Panc1 (cell line): ENCODE measurements around the gene DOCK11.

Source experiments
- POLR2AphosphoS5 ChIP-seq: IDR thresholded peaks from 2 replicates; pipeline ENCODE4 v1.6.1; 2012; ENCODE audit warnings: mild to moderate bottlenecking, low read depth, low read length, moderate library complexity
- SIN3A ChIP-seq: IDR thresholded peaks from 2 replicates; pipeline ENCODE4 v1.6.1; 2012; ENCODE audit warnings: low read depth, mild to moderate bottlenecking, low read length, moderate library complexity, borderline replicate concordance; ENCODE audit not compliant: insufficient read depth
- TF ChIP-seq, protein P1 (sequence below): fragments of 450-650 bp; IDR thresholded peaks from 2 replicates; pipeline ENCODE4 v1.5.1; 2017; ENCODE audit warnings: mild to moderate bottlenecking

DNA sequence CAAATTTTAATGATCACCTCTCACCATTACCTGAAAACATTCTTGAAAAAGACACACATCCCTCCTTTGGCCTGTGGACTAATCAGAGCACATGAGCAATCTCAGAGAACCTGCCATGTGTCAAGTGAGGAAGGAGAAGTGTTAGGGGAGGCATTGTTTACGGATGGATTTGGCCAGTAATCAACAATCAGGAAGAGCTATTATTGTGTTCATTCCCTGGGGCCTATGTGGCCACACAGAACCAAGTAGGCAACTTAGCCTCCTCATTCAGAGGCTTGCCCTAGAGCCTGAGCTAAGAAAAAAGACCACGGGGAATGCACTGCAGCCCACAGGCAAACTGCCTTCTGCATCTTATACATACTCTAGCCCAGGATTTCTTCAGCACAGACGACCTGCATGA, 40.6 kb upstream of the DOCK11 start:
- TF ChIP-seq, protein P1, sequence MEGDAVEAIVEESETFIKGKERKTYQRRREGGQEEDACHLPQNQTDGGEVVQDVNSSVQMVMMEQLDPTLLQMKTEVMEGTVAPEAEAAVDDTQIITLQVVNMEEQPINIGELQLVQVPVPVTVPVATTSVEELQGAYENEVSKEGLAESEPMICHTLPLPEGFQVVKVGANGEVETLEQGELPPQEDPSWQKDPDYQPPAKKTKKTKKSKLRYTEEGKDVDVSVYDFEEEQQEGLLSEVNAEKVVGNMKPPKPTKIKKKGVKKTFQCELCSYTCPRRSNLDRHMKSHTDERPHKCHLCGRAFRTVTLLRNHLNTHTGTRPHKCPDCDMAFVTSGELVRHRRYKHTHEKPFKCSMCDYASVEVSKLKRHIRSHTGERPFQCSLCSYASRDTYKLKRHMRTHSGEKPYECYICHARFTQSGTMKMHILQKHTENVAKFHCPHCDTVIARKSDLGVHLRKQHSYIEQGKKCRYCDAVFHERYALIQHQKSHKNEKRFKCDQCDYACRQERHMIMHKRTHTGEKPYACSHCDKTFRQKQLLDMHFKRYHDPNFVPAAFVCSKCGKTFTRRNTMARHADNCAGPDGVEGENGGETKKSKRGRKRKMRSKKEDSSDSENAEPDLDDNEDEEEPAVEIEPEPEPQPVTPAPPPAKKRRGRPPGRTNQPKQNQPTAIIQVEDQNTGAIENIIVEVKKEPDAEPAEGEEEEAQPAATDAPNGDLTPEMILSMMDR = no peak
- TF ChIP-seq POLR2AphosphoS5 = no peak
- no peak for TF ChIP-seq SIN3A
